Fibroblast of skin of right quadriceps (primary cell): ENCODE data around the gene PTGS2.
"Not testable (repeated sequence)": the region's sequence is repeated elsewhere in the genome, so short reads cannot be mapped to it uniquely, and the experiment has no call there.

ENCODE experiments used
- DNase-seq: peaks from one replicate; pipeline ENCODE4 v3.0.0-alpha.2; 2013

The PTGS2 gene

GRCh38 chr1:186669784-186670183, 10.4 kb downstream of the PTGS2 start:
- DNase-seq, result not testable (repeated sequence)

DNA sequence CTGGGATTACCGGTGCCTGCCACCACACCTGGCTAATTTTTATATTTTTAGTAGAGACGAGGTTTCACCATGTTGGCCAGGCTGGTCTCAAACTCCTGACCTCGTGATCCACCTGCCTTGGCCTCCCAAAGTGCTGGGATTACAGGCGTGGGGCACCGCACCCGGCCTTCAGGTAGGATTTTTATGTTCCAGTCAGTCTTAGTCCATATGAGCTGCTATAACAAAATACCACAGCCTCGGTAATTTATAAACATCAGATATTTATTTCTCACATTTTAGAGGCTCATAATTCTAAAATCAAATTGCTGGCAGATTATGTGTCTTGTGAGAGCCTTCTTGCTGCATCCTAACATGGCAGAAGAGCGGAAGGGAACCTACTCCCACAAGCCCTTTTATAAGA, 16.0 kb downstream of the PTGS2 start:
- not testable (repeated sequence) for DNase-seq

- DNase-seq, result peak; percentile 15
Measured at GRCh38 chr1:186662752-186663151, 17.5 kb downstream of the PTGS2 start.

GRCh38 chr1:186659890-186660341, 20.3 kb downstream of the PTGS2 start:
- no peak for DNase-seq

- no peak for DNase-seq
Measured at GRCh38 chr1:186658999-186659398, 21.2 kb downstream of the PTGS2 start.

GRCh38 chr1:186657481-186657880, 22.7 kb downstream of the PTGS2 start:
- DNase-seq, result no peak

DNA sequence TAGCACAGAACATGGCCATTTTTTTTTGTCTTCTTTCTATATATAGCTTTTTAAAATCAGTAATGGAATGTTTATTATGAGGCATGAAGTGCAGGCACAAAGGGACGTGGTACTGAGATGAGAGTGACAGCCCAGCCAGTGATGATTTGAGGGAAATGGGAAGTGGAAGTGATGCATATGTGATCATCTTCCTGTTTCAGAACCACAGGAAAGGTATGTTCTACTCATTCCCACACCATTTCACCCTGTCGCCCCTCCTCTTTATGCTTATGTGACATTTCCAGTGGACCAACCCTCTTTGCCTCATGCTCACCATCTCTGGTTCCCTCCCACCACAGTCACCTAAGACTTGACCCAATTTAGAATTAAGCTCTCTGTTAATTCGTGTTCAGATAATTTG, 24.3 kb downstream of the PTGS2 start:
- DNase-seq, result no peak

GRCh38 chr1:186654741-186655140, 25.5 kb downstream of the PTGS2 start:
- DNase-seq, result no peak

DNA sequence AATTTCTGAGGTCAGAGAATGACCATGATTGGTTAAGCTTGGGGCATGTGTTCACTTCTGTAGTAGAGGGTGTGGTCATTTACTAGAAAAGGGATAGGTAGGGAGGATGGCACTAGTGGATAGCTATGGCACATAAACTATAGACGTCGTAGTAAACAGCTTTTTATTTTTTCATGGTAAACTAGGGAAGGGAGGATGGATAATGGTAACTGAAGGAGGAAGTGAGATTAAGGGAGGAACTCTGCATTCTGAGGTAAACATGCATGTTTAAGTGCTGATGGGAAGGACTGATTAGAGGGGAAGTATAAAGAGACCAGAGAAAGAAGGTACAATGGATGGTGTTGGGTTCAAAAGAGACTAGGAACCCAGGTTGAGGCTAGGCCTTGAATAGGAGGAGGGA, 26.9 kb downstream of the PTGS2 start:
- DNase-seq, result no peak

- no peak for DNase-seq
Measured at GRCh38 chr1:186648613-186649012, 31.6 kb downstream of the PTGS2 start.

DNA sequence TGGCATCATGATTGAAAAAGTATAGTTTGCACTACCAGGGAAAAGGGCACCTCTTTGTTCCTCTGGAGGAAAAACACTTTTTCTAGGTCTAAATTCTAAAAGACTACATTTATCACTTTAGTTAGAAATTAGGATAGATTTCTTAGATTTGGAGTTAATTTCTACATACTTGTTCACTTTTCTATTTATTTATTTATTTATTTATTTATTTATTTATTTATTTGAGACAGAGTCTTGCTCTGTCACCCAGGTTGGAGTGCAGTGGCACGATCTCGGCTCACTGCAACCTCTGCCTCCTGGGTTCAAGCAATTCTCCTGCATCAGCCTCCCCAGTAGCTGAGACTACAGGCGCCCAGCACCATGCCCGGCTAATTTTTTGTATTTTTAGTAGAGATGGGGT, 32.2 kb downstream of the PTGS2 start:
- DNase-seq, result not testable (repeated sequence)

GRCh38 chr1:186643614-186644013, 36.6 kb downstream of the PTGS2 start:
- peak; percentile 58 for DNase-seq

GRCh38 chr1:186637567-186637966, 42.7 kb downstream of the PTGS2 start:
- not testable (repeated sequence) for DNase-seq

GRCh38 chr1:186636786-186637185, 43.4 kb downstream of the PTGS2 start:
- DNase-seq, result no peak

DNA sequence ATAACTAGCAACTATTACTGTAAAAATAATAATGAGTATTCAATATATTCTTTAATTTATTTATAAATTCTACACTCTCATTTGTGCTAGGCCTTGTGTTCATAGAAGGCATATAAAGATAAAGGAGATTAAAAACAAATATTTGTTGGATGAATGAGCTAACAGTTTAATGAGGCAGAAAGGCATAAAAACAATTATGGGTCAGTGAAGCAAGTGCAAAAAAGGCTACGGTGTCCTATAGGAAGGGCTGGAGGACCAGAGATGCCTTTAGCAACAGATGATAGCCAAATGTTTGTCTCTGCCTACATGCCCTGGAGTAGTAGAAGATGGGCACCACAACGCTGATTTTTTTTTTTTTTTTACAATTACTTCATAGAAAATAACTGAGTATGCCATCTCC, 45.7 kb downstream of the PTGS2 start:
- DNase-seq, result no peak

DNA sequence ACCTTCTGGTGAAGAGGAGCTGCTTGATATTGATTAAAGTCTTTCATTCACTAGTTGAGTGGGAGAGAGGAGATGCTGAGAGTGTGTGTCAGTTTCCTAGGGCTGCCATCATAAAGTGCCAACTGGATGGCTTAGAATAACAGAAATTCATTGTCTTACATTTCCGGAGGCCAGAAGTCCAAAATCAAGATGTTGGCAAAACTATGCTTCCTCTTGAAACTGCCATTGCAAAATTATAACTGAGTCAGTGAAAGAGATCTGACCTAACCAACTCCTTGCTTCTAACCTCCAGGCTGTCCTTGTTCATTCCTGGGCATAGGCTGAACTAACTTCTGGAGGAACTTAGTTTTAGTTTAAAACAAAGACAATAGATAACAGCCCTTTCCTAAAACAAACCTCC, 47.1 kb downstream of the PTGS2 start:
- DNase-seq, result no peak

DNA sequence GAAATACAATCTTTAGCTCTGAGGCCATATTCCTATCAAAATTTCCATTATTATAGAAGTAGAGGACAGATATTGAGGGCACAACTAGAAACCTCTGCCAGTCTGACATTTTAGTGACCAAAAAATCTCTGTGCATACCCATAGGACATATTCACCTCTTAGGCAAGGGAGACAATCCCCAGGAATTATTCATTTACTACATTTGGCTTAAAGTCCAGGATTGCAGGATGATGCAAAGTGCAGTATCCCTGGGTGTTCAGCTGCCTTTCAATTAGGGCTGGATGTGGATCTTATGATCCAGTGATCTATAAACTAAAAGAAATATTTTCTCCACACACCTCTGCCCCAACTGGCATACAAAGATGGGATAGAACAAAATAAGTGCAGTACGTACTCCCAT, 50.9 kb downstream of the PTGS2 start:
- DNase-seq, result no peak

- no peak for DNase-seq
Measured at GRCh38 chr1:186628910-186629309, 51.3 kb downstream of the PTGS2 start.

DNA sequence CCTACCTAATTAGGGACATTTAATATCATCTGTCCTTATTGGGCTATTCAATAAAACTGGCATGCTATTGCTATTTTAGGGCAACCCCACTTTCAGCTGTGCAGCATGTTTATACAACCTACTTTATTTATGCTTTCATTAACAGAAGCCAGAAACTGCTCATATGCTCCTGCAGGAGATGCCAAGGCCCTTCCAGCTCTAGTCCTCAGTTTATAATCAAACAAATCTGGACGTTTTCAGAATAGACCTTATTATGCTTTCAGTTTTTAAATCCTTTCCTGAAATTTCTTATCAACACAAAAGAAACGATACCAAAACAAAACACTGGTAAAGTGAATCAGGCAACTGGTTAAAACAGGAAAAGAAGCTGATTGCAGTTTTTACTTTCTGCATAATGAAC, 53.2 kb downstream of the PTGS2 start:
- no peak for DNase-seq

- DNase-seq, result no peak
Measured at GRCh38 chr1:186626356-186626932, 53.8 kb downstream of the PTGS2 start.

DNA sequence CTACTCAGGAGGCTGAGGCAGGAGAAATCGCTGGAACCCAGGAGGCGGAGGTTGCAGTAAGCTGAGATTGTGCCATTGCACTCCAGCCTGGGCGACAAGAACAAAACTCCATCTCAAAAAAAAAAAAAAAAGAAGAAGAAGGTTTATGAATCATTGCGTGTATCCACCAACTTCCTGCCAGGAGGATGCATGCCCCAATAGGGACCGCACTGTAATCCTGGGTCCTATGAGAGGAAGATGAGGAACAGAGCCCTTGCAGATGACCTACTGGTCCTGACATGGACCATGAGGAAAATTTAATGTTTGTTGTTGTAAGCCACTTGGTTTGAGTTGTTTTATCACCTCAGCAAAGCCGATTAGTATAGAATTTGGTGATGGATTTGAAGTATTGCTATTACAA, 56.7 kb downstream of the PTGS2 start:
- no peak for DNase-seq
